ENCODE data around the gene SIGLEC12. TPM values are rescaled to one million over a fixed set of nuclear protein-coding genes. Genes with fewer than 3 reads are reported as not detected.
A peak's percentile ranks its signal among the peaks of the same experiment; 100 is the strongest.

SIGLEC12 gene
- total RNA-seq, 3 donors from 2014 or later (not counting 1 experiment from before 2014, with no cell fraction given) = 0.50 to 0.57 TPM; not detected in 1

- 84% methylated on average over 10 of the region's 10 CpGs for WGBS (ENCODE audit: insufficient coverage)
- H3K4me3 Mint-ChIP-seq = no peak overlapping the region
- H3K4me1 Mint-ChIP-seq = peaks cover 0 to 30% of the 10 kb centered on the region in 2 donors
- TF ChIP-seq CTCF (IDR thresholded peaks at IDR 0.05) = no peak
- peaks cover 36% of the 10 kb centered on the region for H3K4me1 ChIP-seq (ENCODE audit: control insufficient read depth, insufficient read depth, low read length)
- H3K36me3 Mint-ChIP-seq = no peaks in the 10 kb centered on the region
- H3K9me3 Mint-ChIP-seq = no peaks in the 10 kb centered on the region
- ATAC-seq (no peak), DNase-seq (no peak)
- intact Hi-C loops (cut with micrococcal nuclease) = no loop called here
- no peaks in the 10 kb centered on the region for H3K36me3 ChIP-seq (ENCODE audit: control insufficient read depth, insufficient read depth, low read length)
- H3K27ac ChIP-seq (ENCODE audit: low read length) = no peak overlapping the region
- H3K27me3 Mint-ChIP-seq (ENCODE audit: low read depth in 2 of 2) = peaks cover 27 to 29% of the 10 kb centered on the region in 2 donors
- H3K9me3 ChIP-seq (ENCODE audit: control insufficient read depth, insufficient read depth, low read length) = no peaks in the 10 kb centered on the region
- H3K27ac Mint-ChIP-seq = no peak overlapping the region
- H3K27me3 ChIP-seq (ENCODE audit: control insufficient read depth, insufficient read depth, low read length) = peaks cover 18% of the 10 kb centered on the region
- H3K4me3 ChIP-seq (ENCODE audit: low read length) = no peak overlapping the region
Observed at GRCh38 chr19:51462681-51463080, 38.9 kb downstream of the SIGLEC12 start.

GRCh38 chr19:51462276-51462675 is 39.3 kb downstream of the SIGLEC12 start:
- no peak overlapping the region for H3K27ac ChIP-seq (ENCODE audit: low read length)
- peaks cover 18% of the 10 kb centered on the region for H3K27me3 ChIP-seq (ENCODE audit: control insufficient read depth, insufficient read depth, low read length)
- no peak overlapping the region for H3K4me3 ChIP-seq (ENCODE audit: low read length)
- peaks cover 0 to 30% of the 10 kb centered on the region in 2 donors for H3K4me1 Mint-ChIP-seq
- DNase-seq (no peak), ATAC-seq (no peak)
- no peaks in the 10 kb centered on the region for H3K9me3 Mint-ChIP-seq
- H3K27ac Mint-ChIP-seq = no peak overlapping the region
- H3K4me3 Mint-ChIP-seq = no peak overlapping the region
- no peaks in the 10 kb centered on the region for H3K36me3 Mint-ChIP-seq
- intact Hi-C loops (cut with micrococcal nuclease) = no loop called here
- H3K36me3 ChIP-seq (ENCODE audit: control insufficient read depth, insufficient read depth, low read length) = no peaks in the 10 kb centered on the region
- 83% methylated on average over 7 of the region's 7 CpGs for WGBS (ENCODE audit: insufficient coverage)
- no peak for TF ChIP-seq CTCF (IDR thresholded peaks at IDR 0.05)
- no peaks in the 10 kb centered on the region for H3K9me3 ChIP-seq (ENCODE audit: control insufficient read depth, insufficient read depth, low read length)
- peaks cover 25 to 28% of the 10 kb centered on the region in 2 donors for H3K27me3 Mint-ChIP-seq (ENCODE audit: low read depth in 2 of 2)
- peaks cover 36% of the 10 kb centered on the region for H3K4me1 ChIP-seq (ENCODE audit: control insufficient read depth, insufficient read depth, low read length)

- intact Hi-C loops (cut with micrococcal nuclease) = no loop called here
- peaks cover 20 to 29% of the 10 kb centered on the region in 2 donors for H3K27me3 Mint-ChIP-seq (ENCODE audit: low read depth in 2 of 2)
Observed at GRCh38 chr19:51461723-51462161, 39.9 kb downstream of the SIGLEC12 start.

More at GRCh38 chr19:51461723-51462161, 39.9 kb downstream of the SIGLEC12 start:
- no peaks in the 10 kb centered on the region for H3K9me3 Mint-ChIP-seq
- WGBS (ENCODE audit: insufficient coverage) = 23% methylated on average over 6 of the region's 8 CpGs
- DNase-seq = no peak
- Histone ChIP-seq H3K36me3 (ENCODE audit: control insufficient read depth, insufficient read depth, low read length) (no peaks in the 10 kb centered on the region), H3K4me3 (ENCODE audit: low read length) (no peak overlapping the region), H3K27me3 (ENCODE audit: control insufficient read depth, insufficient read depth, low read length) (peaks cover 18% of the 10 kb centered on the region), H3K4me1 (ENCODE audit: control insufficient read depth, insufficient read depth, low read length) (peaks cover 36% of the 10 kb centered on the region), H3K27ac (ENCODE audit: low read length) (no peak overlapping the region), H3K9me3 (ENCODE audit: control insufficient read depth, insufficient read depth, low read length) (no peaks in the 10 kb centered on the region)
- H3K27ac Mint-ChIP-seq = no peak overlapping the region
- H3K4me1 Mint-ChIP-seq = peaks cover 0 to 30% of the 10 kb centered on the region in 2 donors
- TF ChIP-seq CTCF (IDR thresholded peaks at IDR 0.05) = no peak
- no peak overlapping the region for H3K4me3 Mint-ChIP-seq
- H3K36me3 Mint-ChIP-seq = no peaks in the 10 kb centered on the region
- ATAC-seq = peak in 1 of 3 donors; percentile 79

Data from natural killer cell (primary cell).